ENCODE results near the gene NEK9.

The NEK9 gene

DNA sequence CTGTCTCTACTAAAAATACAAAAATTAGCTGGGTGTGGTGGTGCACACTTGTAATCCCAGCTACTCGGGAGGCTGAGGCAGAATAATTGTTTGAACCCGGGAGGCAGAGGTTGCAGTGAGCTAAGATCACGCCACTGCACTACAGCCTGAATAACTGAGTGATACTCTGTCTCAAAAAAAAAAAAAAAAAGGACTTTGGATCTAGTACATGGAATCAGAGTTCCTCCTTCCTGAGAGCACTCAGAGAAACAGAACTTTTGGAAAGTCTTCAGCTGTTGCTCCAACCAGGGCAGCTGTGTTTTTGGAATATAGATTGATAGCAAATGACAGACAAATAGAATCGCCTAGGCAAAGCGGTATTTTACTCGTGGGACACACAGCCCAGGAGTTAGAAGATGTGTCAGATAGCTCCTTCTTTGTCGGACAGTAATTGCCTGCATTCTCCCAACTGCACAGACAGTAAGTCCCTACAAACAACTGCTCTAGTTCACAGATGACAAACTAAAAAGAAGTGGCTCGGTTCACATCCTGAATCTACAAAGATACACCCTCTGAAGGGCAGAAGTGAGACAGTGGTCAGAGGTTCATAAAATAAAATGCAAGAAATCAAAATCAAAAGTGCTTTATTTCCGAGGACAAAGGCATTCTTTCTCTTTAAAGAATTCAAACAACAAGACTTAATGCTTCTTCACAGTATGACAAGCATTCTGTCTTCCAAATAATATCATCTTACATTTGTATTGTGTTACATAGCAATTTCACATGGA lies 17.1 kb upstream of the NEK9 start:
- Histone ChIP-seq H3K9me3 (ENCODE audit: insufficient read depth, low read depth, low read length) (no peaks in the 10 kb centered on the region), H3K36me3 (ENCODE audit: insufficient read depth, low read length) (peaks cover 29% of the 10 kb centered on the region), H3K27ac (ENCODE audit: low read depth, low read length) (no peak overlapping the region), H3K27me3 (ENCODE audit: insufficient read depth, low read length) (no peaks in the 10 kb centered on the region), H3K9ac (ENCODE audit: low read depth, low read length) (no peak overlapping the region), H3K4me1 (ENCODE audit: insufficient read depth, low read length) (peaks cover 9% of the 10 kb centered on the region; the same call in 1 of the 2 replicates), H3K4me3 (ENCODE audit: low read length) (no peak overlapping the region)
- WGBS = 94% methylated on average over 9 of the region's 9 CpGs

DNA sequence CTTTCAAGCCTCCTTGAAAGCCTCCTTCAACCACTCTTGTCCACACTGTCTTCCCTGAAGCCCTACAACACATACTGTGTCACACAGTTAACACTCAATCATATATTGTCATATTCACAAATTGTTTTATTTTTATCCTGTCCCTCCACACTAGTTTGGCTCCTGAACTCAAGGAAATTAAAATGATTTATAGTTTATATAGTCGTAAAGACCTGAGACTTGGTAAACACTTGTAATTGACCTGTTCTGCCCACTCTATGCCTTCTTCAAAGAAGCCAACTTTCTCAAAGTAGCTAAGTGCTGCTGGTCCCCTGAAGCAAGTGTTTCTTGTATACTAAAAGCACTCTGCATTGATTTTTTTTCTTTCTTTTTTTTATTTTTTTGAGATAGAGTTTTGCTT lies 15.6 kb upstream of the NEK9 start:
- Histone ChIP-seq H3K27ac (ENCODE audit: low read depth, low read length) (no peak overlapping the region), H3K9me3 (ENCODE audit: insufficient read depth, low read depth, low read length) (no peaks in the 10 kb centered on the region)

DNA sequence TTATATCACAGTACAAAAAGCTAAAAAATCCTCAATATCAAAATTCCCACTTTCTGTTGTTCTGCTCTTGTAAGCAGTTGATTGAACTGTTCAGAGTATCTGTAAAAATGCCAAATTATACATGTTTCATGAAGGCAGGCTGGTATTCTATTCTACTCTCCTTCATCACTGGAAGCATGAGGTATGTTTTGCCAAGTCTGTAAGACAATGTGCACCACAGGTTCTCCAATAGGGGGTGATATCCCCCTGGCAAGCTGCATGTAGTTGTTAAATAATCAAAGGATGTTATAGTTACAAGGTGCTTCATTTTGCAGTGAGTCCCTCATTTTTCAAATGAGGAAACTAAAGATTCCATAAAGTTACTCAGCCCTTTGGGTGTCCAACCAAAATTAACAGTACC lies 15.1 kb upstream of the NEK9 start:
- H3K27ac ChIP-seq (ENCODE audit: low read depth, low read length) = no peak overlapping the region
- peaks cover 28% of the 10 kb centered on the region for H3K36me3 ChIP-seq (ENCODE audit: insufficient read depth, low read length)
- no peak overlapping the region for H3K9ac ChIP-seq (ENCODE audit: low read depth, low read length)
- no peaks in the 10 kb centered on the region for H3K27me3 ChIP-seq (ENCODE audit: insufficient read depth, low read length)
- H3K4me1 ChIP-seq (ENCODE audit: insufficient read depth, low read length) = no peaks in the 10 kb centered on the region
- H3K4me3 ChIP-seq (ENCODE audit: low read length) = no peak overlapping the region
- H3K9me3 ChIP-seq (ENCODE audit: insufficient read depth, low read depth, low read length) = no peaks in the 10 kb centered on the region

More for the DNA sequence above, 15.6 kb upstream of the NEK9 start:
- Histone ChIP-seq H3K36me3 (ENCODE audit: insufficient read depth, low read length) (peaks cover 32% of the 10 kb centered on the region), H3K27me3 (ENCODE audit: insufficient read depth, low read length) (no peaks in the 10 kb centered on the region), H3K9ac (ENCODE audit: low read depth, low read length) (no peak overlapping the region), H3K4me3 (ENCODE audit: low read length) (no peak overlapping the region), H3K4me1 (ENCODE audit: insufficient read depth, low read length) (no peaks in the 10 kb centered on the region)
- 80% methylated on average over 1 of the region's 1 CpG for WGBS

DNA sequence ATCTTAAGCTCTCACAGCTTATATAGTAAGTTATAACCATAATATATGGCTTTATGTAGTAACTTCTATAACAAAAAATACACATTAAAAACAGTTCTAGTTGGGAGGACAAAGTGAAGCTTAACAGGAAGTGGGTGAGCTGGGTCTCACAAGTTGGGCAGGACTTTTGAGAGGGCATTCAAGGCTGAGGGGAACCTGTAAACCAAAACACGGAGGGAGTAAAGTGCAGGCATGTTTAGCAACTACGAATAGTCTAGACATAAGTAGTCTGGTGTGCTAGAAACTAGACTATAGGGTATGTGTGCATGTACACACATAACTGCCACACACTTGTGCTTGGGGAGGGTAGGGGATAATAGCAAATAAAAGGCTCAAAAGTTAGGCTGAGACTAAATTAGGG lies 14.2 kb upstream of the NEK9 start:
- H3K9ac ChIP-seq (ENCODE audit: low read depth, low read length) = no peak overlapping the region
- H3K4me1 ChIP-seq (ENCODE audit: insufficient read depth, low read length) = no peaks in the 10 kb centered on the region
- WGBS = 87% methylated on average over 2 of the region's 2 CpGs
- peaks cover 19% of the 10 kb centered on the region for H3K36me3 ChIP-seq (ENCODE audit: insufficient read depth, low read length)
- no peaks in the 10 kb centered on the region for H3K27me3 ChIP-seq (ENCODE audit: insufficient read depth, low read length)
- H3K4me3 ChIP-seq (ENCODE audit: low read length) = no peak overlapping the region
- H3K9me3 ChIP-seq (ENCODE audit: insufficient read depth, low read depth, low read length) = no peaks in the 10 kb centered on the region
- no peak overlapping the region for H3K27ac ChIP-seq (ENCODE audit: low read depth, low read length)

DNA sequence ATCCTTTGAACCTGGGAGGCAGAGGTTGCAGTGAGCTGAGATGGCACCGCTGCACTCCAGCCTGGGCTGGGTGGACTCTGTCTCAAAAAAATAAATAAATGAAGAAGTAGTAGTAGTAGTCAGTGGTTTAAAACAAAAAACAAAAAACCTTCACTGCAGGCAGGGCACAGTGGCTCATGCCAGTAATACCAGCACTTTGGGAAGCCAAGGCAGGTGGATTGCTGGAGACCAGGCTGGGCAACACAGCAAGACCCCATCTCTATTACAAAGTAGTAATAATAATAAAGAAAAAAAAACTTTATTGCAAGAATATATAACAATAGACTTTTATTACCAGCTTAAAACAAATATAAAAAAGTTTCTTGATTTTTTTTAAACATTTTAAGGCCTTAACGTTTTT lies 13.8 kb upstream of the NEK9 start:
- Histone ChIP-seq H3K27me3 (ENCODE audit: insufficient read depth, low read length) (no peaks in the 10 kb centered on the region), H3K4me1 (ENCODE audit: insufficient read depth, low read length) (no peaks in the 10 kb centered on the region), H3K27ac (ENCODE audit: low read depth, low read length) (no peak overlapping the region), H3K36me3 (ENCODE audit: insufficient read depth, low read length) (peaks cover 18% of the 10 kb centered on the region), H3K4me3 (ENCODE audit: low read length) (no peak overlapping the region), H3K9me3 (ENCODE audit: insufficient read depth, low read depth, low read length) (no peaks in the 10 kb centered on the region), H3K9ac (ENCODE audit: low read depth, low read length) (no peak overlapping the region)
- 94% methylated on average over 1 of the region's 2 CpGs for WGBS

DNA sequence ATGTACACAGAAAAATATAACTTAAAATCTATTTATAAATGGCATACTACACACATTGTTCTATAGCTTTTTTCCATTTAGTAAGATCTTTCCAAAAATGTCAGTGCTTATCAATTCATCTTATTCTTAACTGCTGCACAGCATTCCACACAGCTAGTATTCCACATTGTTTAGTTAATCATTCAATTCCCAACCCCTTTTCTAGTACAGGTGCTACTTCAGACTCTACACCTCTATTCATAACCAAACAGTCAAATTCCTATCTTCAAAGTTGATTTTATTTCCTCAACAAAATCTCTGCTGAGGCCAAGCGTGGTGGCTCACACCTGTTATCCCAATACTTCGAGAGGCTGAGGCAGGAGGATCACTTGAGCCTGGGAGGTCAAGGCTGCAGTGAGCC lies 12.3 kb upstream of the NEK9 start:
- H3K9me3 ChIP-seq (ENCODE audit: insufficient read depth, low read depth, low read length) = peaks cover 3% of the 10 kb centered on the region; the same call in 1 of the 2 replicates
- no peaks in the 10 kb centered on the region for H3K27me3 ChIP-seq (ENCODE audit: insufficient read depth, low read length)
- 97% methylated on average over 2 of the region's 2 CpGs for WGBS
- H3K4me3 ChIP-seq (ENCODE audit: low read length) = no peak overlapping the region
- H3K4me1 ChIP-seq (ENCODE audit: insufficient read depth, low read length) = no peaks in the 10 kb centered on the region
- H3K36me3 ChIP-seq (ENCODE audit: insufficient read depth, low read length) = peaks cover 21% of the 10 kb centered on the region
- H3K9ac ChIP-seq (ENCODE audit: low read depth, low read length) = no peak overlapping the region
- no peak overlapping the region for H3K27ac ChIP-seq (ENCODE audit: low read depth, low read length)

DNA sequence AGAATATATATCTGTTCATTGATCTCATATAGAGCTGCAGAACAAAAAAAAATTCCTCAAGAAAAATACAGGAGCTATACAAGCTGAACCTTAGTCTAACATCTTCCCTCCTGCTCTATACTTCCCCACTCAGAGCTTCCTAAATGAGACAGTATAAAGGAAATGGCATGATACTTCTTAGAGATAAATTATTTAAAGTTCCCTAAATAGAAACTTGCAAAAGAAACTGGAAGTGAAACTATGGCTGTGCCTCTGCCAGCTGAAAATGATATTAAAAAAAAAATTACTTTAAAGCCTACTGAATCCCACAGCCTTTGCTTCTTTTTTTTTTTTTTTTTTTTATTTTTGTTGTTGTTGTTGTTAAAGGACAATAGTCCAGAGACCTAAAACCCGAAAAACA lies 11.6 kb upstream of the NEK9 start:
- WGBS = 88% methylated on average over 1 of the region's 1 CpG
- peaks cover 9% of the 10 kb centered on the region; the same call in 1 of the 2 replicates for H3K9me3 ChIP-seq (ENCODE audit: insufficient read depth, low read depth, low read length)
- H3K4me1 ChIP-seq (ENCODE audit: insufficient read depth, low read length) = no peaks in the 10 kb centered on the region
- no peak overlapping the region for H3K4me3 ChIP-seq (ENCODE audit: low read length)
- H3K27me3 ChIP-seq (ENCODE audit: insufficient read depth, low read length) = no peaks in the 10 kb centered on the region
- H3K27ac ChIP-seq (ENCODE audit: low read depth, low read length) = no peak overlapping the region
- no peak overlapping the region for H3K9ac ChIP-seq (ENCODE audit: low read depth, low read length)
- peaks cover 26% of the 10 kb centered on the region for H3K36me3 ChIP-seq (ENCODE audit: insufficient read depth, low read length)

DNA sequence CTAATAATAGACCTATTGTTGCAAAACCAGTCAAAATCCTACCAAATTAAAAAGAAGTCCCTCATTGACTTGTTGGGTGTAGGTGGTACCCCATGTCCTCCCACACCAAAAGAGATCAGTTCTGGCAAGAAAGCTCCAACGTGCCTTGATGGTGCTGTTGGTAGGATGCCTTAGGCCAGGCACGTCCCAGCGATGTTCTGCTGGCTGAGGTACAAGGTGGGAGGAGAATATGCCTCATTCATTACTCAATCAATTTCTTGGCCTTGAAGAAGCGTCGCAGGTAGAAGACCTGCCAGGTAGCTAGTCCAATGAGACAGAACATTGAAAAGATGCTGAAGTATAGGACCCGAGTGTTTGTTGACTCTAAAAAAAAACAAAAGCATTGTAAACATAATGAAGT lies 7.8 kb upstream of the NEK9 start:
- no peak overlapping the region for H3K4me3 ChIP-seq (ENCODE audit: low read length)
- peaks cover 43% of the 10 kb centered on the region for H3K36me3 ChIP-seq (ENCODE audit: insufficient read depth, low read length)
- H3K27me3 ChIP-seq (ENCODE audit: insufficient read depth, low read length) = no peaks in the 10 kb centered on the region
- H3K27ac ChIP-seq (ENCODE audit: low read depth, low read length) = no peak overlapping the region
- WGBS = 95% methylated on average over 6 of the region's 6 CpGs
- H3K9ac ChIP-seq (ENCODE audit: low read depth, low read length) = no peak overlapping the region
- peaks cover 12% of the 10 kb centered on the region; the same call in 1 of the 2 replicates for H3K9me3 ChIP-seq (ENCODE audit: insufficient read depth, low read depth, low read length)
- no peaks in the 10 kb centered on the region for H3K4me1 ChIP-seq (ENCODE audit: insufficient read depth, low read length)

DNA sequence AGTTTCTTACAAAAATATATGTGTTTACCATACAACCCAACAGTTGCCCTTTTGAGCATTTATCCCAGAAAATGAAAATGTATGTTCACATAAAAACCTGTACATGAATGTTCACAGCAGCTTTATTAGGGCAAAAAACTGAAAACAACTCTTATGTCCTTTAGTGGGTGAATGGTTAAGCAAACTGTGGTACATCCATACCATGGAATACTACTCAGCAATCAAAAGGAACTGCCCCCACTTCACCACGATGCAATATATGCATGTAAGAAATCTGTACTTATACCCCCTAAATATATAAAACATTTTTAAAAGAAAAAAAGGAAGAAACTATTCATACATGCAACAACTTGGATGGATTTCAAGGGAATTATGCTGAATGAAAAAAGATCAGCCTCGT lies 6.7 kb upstream of the NEK9 start:
- H3K9ac ChIP-seq (ENCODE audit: low read depth, low read length) = no peak overlapping the region
- H3K4me3 ChIP-seq (ENCODE audit: low read length) = no peak overlapping the region
- no peak overlapping the region for H3K27ac ChIP-seq (ENCODE audit: low read depth, low read length)
- no peaks in the 10 kb centered on the region for H3K27me3 ChIP-seq (ENCODE audit: insufficient read depth, low read length)
- H3K36me3 ChIP-seq (ENCODE audit: insufficient read depth, low read length) = peaks cover 43% of the 10 kb centered on the region
- 100% methylated on average over 1 of the region's 2 CpGs for WGBS
- no peaks in the 10 kb centered on the region for H3K4me1 ChIP-seq (ENCODE audit: insufficient read depth, low read length)
- H3K9me3 ChIP-seq (ENCODE audit: insufficient read depth, low read depth, low read length) = peaks cover 12% of the 10 kb centered on the region; the same call in 1 of the 2 replicates

DNA sequence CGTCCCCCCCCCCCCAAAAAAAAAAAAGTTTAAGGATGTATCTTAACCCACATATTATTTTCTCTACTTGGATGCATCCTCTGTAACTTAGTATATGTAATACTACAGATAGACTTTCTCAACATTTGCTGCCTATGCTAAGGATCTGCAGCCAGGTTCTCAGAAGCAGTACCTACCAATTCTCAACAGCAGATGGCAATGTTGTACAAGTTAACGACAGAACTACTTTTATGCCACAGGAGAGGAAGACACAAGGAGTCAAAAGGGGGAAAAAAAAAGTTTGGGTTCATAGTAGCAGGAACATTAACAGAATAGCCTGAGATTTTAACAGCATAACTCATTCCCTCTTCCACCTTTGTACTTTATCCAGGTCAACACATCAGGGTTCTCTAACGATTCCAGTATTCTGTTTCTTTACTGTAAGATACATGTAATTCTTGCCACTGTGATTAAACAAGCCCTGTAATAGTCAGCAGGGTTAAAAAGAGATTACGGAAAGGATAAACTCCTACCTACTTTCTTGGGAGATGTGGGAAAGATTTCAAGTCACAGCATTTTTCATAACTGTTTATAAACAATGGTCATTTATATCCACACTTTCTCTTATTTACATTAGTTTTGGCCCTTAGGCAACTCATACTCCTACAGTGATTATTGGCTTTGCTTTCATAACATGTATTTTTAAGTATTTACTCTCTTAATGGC lies 5.7 kb upstream of the NEK9 start:
- Histone ChIP-seq H3K27ac (ENCODE audit: low read depth, low read length) (no peak overlapping the region), H3K27me3 (ENCODE audit: insufficient read depth, low read length) (no peaks in the 10 kb centered on the region), H3K4me1 (ENCODE audit: insufficient read depth, low read length) (peaks cover 4% of the 10 kb centered on the region), H3K4me3 (ENCODE audit: low read length) (no peak overlapping the region), H3K9ac (ENCODE audit: low read depth, low read length) (no peak overlapping the region), H3K9me3 (ENCODE audit: insufficient read depth, low read depth, low read length) (peaks cover 12% of the 10 kb centered on the region; the same call in 1 of the 2 replicates), H3K36me3 (ENCODE audit: insufficient read depth, low read length) (peaks cover 41% of the 10 kb centered on the region)
- WGBS = 67% methylated on average over 4 of the region's 4 CpGs

DNA sequence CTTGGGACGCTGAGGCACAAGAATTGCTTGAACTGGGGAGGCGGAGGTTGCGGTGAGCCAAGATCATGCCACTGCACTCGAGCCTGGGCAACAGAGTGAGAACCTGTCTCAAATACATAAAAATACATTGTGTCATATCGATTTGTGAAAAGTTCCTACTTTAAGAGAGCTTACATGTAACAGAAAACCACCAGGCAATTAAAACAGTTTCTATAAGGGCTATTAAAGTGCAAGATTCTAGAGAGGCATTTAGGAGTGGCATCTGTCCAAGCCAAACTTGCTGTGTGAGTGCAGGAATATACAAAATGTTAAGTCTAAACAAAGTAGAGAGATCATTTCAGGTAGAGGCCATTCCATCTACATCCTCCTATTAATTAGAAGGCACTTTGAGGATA lies 1.7 kb upstream of the NEK9 start:
- H3K27ac ChIP-seq (ENCODE audit: low read depth, low read length) = no peak overlapping the region
- no peak overlapping the region for H3K9ac ChIP-seq (ENCODE audit: low read depth, low read length)
- H3K9me3 ChIP-seq (ENCODE audit: insufficient read depth, low read depth, low read length) = peaks cover 3% of the 10 kb centered on the region; the same call in 1 of the 2 replicates
- H3K4me3 ChIP-seq (ENCODE audit: low read length) = no peak overlapping the region
- 97% methylated on average over 5 of the region's 5 CpGs for WGBS
- H3K36me3 ChIP-seq (ENCODE audit: insufficient read depth, low read length) = peaks cover 18% of the 10 kb centered on the region
- H3K27me3 ChIP-seq (ENCODE audit: insufficient read depth, low read length) = no peaks in the 10 kb centered on the region
- H3K4me1 ChIP-seq (ENCODE audit: insufficient read depth, low read length) = peaks cover 17% of the 10 kb centered on the region

Measured in HUES64 (cell line).